ENCODE data around the gene DMAP1.

DMAP1 gene

DNA sequence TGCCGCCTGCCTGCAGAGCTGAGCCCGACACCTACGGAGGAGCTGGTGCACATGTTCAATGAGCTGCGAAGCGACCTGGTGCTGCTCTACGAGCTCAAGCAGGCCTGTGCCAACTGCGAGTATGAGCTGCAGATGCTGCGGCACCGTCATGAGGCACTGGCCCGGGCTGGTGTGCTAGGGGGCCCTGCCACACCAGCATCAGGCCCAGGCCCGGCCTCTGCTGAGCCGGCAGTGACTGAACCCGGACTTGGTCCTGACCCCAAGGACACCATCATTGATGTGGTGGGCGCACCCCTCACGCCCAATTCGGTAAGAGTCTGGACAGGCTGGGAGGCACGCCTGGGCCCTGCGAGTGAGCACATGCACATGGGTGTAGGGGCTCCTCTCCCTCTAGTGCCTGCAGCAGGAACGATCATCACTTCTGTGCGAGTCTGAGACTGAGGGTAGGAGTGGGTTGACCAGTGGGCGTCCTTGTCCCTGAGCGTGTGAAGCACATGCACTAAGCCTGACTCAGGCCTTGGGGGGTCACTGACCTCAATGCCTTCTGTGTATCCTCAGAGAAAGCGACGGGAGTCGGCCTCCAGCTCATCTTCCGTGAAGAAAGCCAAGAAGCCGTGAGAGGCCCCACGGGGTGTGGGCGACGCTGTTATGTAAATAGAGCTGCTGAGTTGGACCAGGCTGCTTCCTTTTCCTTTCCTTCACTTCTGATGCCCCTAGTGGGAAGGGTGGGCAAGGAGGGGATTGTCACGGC, 6.9 kb downstream of the DMAP1 start:
- TF ChIP-seq GATA2 (IDR thresholded peaks at IDR 0.05; ENCODE audit: low read depth, low read length) (no peak), GATA3 (IDR thresholded peaks at IDR 0.05; ENCODE audit: low read depth, low read length) (no peak)

DNA sequence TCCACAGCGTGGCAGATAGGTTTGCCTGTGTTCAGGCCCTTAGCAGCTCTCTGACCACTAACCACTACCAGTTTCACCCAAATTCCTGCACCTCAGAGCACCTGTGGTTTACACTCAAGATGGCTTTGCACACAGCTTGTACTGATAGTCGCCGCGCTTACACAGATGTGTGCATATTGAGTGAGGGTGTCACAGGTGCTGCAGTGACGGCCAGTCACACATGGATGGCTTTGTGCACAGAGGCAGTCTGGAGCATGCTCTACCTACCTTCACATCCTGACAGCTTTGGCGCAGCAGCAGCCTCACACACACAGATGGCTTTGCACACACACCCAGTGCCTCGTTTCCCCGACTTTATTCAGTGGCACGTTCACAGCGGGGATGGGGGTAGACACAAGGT, 7.5 kb downstream of the DMAP1 start:
- no peak for TF ChIP-seq GATA3 (IDR thresholded peaks at IDR 0.05; ENCODE audit: low read depth, low read length)
- TF ChIP-seq GATA2 (IDR thresholded peaks at IDR 0.05; ENCODE audit: low read depth, low read length), result no peak

DNA sequence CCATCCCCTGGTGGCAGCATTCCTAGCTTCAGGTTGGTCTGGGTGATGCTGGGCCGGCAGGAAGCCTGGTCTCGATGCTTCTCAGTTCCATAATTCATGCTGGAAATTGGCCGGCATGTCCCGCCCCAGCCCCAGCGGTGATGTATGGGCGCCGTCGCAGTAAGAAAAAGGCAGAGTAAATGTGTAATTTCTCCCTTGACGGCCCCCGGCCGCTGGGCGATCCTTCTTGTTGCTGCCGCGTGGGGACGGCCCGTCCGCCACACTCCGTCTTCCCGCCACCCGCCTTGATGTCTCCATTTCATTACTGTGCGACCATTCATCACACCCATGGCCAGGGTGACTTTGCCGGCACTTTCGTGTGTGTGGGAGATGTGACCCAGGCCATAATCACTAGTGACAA, 8.5 kb downstream of the DMAP1 start:
- no peak for TF ChIP-seq GATA3 (IDR thresholded peaks at IDR 0.05; ENCODE audit: low read depth, low read length)
- no peak for TF ChIP-seq GATA2 (IDR thresholded peaks at IDR 0.05; ENCODE audit: low read depth, low read length)

DNA sequence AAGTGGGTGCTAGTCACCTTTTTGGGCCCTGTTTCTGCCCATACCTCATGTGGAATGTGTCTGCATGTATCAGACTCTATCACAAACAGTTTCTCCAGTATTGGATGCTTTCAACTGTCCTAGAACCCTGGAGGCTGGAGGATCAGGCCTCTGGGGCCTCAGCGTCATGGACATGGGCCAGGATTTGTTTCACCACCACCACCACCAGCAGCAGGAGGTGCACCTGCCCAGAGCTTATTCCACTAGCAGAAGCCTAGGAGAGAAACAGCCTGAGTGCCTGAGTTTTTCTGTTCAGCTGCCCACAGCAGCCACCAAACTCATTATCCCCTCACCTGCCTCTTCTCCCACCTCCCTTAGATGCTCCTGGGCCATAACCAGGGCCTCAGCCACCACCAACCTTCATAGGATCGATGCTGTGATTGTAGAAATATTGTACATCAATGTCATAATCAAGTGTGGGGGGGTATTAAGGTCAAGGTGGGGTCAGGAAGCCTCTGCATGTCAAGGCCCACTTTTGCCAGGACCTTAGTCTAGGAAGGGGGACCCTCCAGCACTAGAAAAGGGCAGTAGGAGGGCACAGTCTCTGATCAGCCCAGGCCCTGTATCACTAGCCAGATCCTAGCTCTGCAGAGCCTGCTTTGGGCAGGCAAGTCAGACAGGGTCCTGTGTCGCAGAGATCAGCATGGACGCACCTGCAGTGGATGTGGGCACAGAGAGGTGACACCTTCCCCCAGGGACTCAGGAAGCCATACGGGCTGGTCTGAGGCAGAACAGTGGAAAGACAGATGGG, 9.3 kb downstream of the DMAP1 start:
- TF ChIP-seq GATA2 (IDR thresholded peaks at IDR 0.05; ENCODE audit: low read depth, low read length) (no peak), GATA3 (IDR thresholded peaks at IDR 0.05; ENCODE audit: low read depth, low read length) (no peak)

DNA sequence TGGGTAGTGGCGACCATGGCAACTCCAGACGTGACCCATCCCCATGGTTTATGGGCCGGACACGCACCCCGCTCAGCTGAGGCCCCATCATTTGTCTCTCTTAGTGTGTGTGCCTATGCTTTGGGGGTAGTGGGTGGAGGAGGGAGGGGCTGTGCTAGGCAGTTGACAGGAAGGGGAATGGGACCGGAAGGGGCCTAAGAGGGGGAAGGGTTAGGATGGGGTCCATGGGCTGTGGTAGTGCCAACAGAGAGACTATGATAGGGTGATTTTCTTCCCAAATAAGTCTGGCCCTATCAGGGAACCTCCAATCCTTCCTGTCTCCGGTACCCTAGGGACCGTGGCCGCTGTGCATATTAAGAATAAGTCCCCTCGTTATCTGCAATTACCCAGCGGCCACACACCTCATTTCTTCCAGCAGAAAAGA, 9.9 kb downstream of the DMAP1 start:
- no peak for TF ChIP-seq GATA3 (IDR thresholded peaks at IDR 0.05; ENCODE audit: low read depth, low read length)
- no peak for TF ChIP-seq GATA2 (IDR thresholded peaks at IDR 0.05; ENCODE audit: low read depth, low read length)

DNA sequence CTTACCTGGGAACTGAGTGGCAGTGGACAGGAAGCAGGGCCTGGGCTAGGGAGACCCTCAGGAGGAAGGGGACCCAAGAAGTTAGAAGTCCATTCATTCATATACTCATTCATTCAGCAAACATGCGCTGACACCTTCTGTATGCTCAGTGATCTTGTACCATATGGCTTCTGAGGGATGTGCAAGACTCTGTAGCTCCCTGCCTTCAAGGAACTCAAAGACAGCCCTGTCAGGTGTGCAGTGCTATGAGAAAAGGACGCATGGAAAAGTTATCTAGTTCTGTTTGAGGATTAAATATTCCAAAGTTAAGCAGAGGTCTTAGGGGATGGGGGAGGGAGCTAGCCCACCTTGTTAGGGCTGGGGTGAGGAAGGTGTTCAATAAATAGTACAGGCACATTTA, 12.5 kb downstream of the DMAP1 start:
- TF ChIP-seq GATA3 (IDR thresholded peaks at IDR 0.05; ENCODE audit: low read depth, low read length), result no peak
- TF ChIP-seq GATA2 (IDR thresholded peaks at IDR 0.05; ENCODE audit: low read depth, low read length), result no peak

DNA sequence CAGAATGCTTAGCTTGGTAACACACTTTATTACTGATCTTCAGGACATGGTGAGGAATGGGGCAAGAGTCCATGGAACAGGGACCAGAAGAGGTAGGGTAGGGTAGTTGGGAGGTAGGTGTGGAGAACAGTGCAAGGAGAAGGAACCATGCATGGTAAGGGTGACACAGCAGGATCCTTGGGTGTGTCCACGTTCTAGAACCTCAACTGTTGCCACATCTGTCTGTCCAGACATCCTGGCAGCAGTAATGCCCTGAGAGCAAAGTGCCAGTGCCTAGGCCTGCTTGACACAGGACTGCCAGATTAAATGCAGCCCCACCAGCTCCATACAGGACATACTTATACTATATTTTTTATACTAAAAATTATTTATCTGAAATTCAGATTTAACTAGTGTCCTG, 13.9 kb downstream of the DMAP1 start:
- TF ChIP-seq GATA3 (IDR thresholded peaks at IDR 0.05; ENCODE audit: low read depth, low read length) (no peak), GATA2 (IDR thresholded peaks at IDR 0.05; ENCODE audit: low read depth, low read length) (no peak)

DNA sequence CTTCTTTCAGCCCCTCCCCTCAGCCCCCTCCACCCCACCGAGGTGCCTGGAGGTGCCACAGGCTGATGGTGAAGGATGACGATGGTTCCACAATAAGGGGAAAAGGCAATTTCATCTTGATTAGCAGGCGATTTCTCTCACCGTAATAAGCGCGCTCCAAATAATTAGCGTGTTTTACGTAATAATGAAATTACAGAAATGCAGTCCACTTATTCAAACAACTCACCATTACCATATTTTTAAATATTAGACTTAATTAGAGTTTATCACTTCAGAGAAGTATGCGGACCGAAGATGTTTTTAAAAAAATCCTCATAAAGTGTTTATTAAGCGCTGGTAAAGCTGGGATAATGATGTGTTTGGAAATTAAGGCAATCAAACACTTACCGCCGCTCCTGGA, 14.9 kb downstream of the DMAP1 start:
- TF ChIP-seq GATA2 (IDR thresholded peaks at IDR 0.05; ENCODE audit: low read depth, low read length), result no peak
- no peak for TF ChIP-seq GATA3 (IDR thresholded peaks at IDR 0.05; ENCODE audit: low read depth, low read length)

DNA sequence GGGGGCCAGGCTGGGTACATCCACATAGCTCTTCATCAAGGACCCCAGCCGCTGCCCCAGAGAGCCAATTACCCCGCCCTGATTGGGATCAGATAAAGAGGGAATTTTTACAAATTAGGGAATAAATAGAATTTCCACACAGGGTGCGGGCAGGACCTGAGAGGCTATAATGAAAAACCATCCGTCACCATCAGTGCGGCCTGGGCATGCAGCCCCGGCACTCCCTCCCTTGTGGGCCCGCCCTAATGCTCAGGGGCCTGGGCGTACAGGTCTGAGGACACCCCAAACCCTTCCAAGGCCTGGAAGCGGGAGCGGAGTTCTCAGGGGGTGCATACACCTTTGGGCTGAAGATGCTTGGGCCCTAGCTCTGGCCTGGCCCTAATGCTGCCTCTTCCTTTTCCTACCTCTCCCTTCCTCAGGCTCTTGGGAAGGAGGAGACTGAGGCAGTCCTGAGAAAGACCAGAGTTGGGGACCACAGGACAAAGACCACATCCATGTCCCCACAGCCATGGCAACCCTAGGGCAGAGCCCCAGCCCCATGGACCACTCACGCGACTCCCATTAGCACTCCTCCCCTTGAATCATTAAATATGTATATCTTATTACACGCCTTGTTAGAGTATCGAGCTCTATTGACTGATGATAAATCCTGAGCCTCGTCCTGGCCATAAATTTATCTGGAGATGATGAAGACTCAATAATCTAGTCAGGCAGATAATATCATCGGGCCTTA, 16.3 kb downstream of the DMAP1 start:
- no peak for TF ChIP-seq GATA2 (IDR thresholded peaks at IDR 0.05; ENCODE audit: low read depth, low read length)

DNA sequence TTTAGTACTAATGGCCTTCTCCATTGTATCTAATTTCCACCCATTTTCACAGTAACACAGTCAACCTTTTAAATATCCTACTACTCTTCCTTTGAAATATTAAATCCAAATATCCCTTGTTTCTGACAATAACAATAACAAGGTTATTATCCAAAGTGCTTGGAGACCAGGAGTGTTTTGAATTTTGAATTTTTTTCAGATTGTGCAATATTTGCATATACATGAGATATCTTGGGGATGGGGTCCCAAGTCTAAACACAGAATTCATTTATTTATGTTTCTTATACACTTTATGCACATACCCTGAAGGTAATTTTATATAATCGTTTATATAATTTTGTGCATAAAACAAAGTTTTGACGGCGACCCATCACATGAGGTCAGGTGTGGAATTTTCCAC, 17.5 kb downstream of the DMAP1 start:
- TF ChIP-seq GATA3 (IDR thresholded peaks at IDR 0.05; ENCODE audit: low read depth, low read length) (no peak), GATA2 (IDR thresholded peaks at IDR 0.05; ENCODE audit: low read depth, low read length) (no peak)

DNA sequence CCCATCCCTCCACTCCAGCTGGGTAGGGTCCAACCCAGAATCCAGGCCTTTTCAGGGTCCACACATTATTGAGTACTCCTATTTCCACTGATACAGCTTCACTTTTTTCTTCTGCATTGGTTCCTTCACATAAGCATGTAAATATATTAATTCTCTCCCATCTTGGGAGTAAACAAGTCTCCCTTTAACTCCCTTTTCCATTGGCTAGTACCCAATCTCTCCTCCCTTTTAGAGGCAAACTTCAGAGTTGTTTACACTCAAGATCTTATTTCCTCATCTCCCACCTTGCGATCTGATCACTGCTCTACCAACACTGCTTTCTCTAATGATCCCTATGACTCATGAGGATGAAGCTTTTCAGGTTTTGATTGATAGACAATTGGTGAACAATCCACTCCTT, 20.3 kb downstream of the DMAP1 start:
- TF ChIP-seq GATA2 (IDR thresholded peaks at IDR 0.05; ENCODE audit: low read depth, low read length), result no peak
- no peak for TF ChIP-seq GATA3 (IDR thresholded peaks at IDR 0.05; ENCODE audit: low read depth, low read length)

DNA sequence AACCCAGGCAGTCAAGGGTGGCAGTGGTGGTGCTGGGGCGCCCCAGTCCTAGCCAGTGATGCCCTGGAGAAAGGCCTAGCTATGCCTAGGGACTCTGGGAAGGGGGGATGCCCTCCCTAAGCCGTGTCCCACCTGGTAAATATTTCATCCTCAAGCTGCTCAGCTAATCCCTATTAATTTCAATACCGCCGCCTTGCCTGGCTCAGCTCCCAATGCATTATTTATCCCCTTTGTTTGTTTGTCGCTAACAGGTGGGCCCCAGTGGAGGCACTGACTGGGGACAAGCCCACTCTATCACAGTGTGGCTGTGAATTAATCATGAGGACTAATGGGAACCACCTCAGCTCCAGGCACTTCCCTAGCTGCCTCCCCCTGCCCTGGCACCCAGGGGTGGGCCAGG, 22.5 kb downstream of the DMAP1 start:
- TF ChIP-seq GATA2 (IDR thresholded peaks at IDR 0.05; ENCODE audit: low read depth, low read length) (no peak), GATA3 (IDR thresholded peaks at IDR 0.05; ENCODE audit: low read depth, low read length) (no peak)

DNA sequence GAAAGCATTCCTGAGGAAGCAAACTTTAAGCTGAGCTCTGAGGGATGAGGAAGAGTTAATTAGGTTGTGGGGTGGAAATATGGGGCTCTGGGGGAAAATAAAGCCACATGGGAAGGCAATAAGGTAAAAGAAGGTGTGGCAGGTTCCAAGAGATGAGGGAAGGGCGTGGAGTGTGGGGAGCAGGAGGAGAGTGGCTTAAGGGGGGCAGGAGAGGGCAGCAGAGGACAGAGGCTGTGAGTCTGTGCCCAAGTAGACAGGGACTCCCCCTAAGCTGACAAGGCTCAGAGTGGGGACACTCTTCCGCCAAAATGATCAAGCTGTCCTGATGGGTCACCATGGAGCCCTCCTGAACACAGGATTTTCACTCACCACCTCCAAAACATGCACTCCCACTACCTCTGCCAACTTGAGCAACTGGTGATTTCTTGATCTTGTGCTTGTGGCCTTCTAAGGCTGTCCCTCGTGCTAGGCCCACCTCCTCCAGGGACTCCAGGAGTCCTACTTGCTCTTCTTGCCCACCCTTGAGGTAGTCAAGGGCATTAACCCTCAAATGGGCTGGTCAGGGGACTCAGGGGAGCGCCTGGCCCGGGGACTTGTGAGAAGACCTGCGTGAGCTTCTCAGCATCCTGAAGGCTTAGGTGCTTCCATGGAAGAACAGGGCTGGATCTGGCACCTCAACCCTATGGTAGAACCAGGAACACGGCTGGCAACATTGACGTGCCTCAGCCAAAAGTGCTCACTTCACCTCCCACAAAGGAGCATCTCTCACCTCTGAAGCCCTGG, 23.4 kb downstream of the DMAP1 start:
- no peak for TF ChIP-seq GATA2 (IDR thresholded peaks at IDR 0.05; ENCODE audit: low read depth, low read length)
- TF ChIP-seq GATA3 (IDR thresholded peaks at IDR 0.05; ENCODE audit: low read depth, low read length), result no peak

All from SH-SY5Y (cell line).